Neutrophil (primary cell): ENCODE data around the gene CLDN20.

ENCODE experiments used
- H3K27ac ChIP-seq: fragments of 200-600 bp; sonication (generic); 2 replicates; pipeline ENCODE4 v1.5.1; 2016; ENCODE audit warnings: mild to moderate bottlenecking, moderate library complexity
- H3K27me3 ChIP-seq: fragments of 200-600 bp; sonication (generic); 2 replicates; pipeline ENCODE4 v1.6.0; 2016; ENCODE audit warnings: mild to moderate bottlenecking
- H3K36me3 ChIP-seq: fragments of 200-600 bp; sonication (generic); 2 replicates; pipeline ENCODE4 v1.5.1; 2017
- H3K4me1 ChIP-seq, 2 experiments: fragments of 200-600 bp in 1 of 2; sonication (generic) in 1 of 2; 1 replicate in 1 of 2; 2 replicates in 1 of 2; pipeline versions ENCODE4 v1.5.1 to v1.6.1; 2013 to 2016; ENCODE audit warnings: low read depth in 1 of 2, low read length in 1 of 2, mild to moderate bottlenecking in 1 of 2, moderate library complexity in 1 of 2; ENCODE audit not compliant: control insufficient read depth in 1 of 2, insufficient read depth in 1 of 2
- H3K4me3 ChIP-seq, 2 experiments: fragments of 200-600 bp in 1 of 2; sonication (generic) in 1 of 2; 1 replicate in 1 of 2; 2 replicates in 1 of 2; pipeline ENCODE4 v1.5.1; 2013 to 2016; ENCODE audit warnings: low read depth in 1 of 2, low read length in 1 of 2, mild to moderate bottlenecking in 1 of 2, moderate library complexity in 1 of 2
- H3K9me3 ChIP-seq: fragments of 200-600 bp; sonication (generic); 2 replicates; pipeline ENCODE4 v1.5.1; 2016
- TF ChIP-seq, protein P1 (sequence below): fragments of 200-600 bp; sonication (generic); IDR thresholded peaks from 2 replicates; pipeline ENCODE4 v1.5.1; 2016; ENCODE audit warnings: antibody characterized with exemption

CLDN20 gene

GRCh38 chr6:155274533-155274932 is 10.7 kb downstream of the CLDN20 start:
- H3K27me3 ChIP-seq, result no peaks in the 10 kb centered on the region
- TF ChIP-seq, protein P1, sequence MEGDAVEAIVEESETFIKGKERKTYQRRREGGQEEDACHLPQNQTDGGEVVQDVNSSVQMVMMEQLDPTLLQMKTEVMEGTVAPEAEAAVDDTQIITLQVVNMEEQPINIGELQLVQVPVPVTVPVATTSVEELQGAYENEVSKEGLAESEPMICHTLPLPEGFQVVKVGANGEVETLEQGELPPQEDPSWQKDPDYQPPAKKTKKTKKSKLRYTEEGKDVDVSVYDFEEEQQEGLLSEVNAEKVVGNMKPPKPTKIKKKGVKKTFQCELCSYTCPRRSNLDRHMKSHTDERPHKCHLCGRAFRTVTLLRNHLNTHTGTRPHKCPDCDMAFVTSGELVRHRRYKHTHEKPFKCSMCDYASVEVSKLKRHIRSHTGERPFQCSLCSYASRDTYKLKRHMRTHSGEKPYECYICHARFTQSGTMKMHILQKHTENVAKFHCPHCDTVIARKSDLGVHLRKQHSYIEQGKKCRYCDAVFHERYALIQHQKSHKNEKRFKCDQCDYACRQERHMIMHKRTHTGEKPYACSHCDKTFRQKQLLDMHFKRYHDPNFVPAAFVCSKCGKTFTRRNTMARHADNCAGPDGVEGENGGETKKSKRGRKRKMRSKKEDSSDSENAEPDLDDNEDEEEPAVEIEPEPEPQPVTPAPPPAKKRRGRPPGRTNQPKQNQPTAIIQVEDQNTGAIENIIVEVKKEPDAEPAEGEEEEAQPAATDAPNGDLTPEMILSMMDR, result no peak
- H3K36me3 ChIP-seq, result no peaks in the 10 kb centered on the region
- no peaks in the 10 kb centered on the region for H3K9me3 ChIP-seq
- no peak overlapping the region for H3K27ac ChIP-seq
- no peaks in the 10 kb centered on the region for H3K4me1 ChIP-seq
- no peak overlapping the region for H3K4me3 ChIP-seq

DNA sequence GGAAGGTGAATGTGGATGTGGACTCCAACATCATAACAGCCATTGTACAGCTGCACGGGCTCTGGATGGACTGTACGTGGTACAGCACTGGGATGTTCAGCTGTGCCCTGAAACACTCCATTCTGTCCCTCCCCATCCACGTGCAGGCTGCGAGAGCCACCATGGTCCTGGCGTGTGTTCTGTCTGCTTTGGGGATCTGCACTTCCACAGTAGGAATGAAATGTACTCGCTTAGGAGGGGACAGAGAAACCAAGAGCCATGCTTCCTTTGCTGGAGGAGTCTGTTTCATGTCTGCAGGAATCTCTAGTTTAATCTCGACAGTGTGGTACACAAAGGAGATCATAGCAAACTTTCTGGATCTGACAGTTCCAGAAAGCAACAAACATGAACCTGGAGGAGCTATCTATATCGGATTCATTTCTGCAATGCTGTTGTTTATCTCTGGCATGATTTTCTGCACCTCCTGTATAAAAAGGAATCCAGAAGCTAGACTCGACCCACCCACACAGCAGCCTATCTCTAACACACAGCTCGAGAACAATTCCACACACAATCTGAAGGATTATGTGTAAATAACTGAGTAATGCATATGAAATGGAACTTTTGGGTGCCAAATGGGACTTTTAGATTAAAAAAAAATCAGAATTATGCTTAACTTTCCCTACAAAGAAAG is 12.1 kb downstream of the CLDN20 start:
- Histone ChIP-seq H3K27ac (no peak overlapping the region), H3K4me1 (no peaks in the 10 kb centered on the region), H3K4me3 (no peak overlapping the region), H3K36me3 (no peaks in the 10 kb centered on the region), H3K9me3 (no peaks in the 10 kb centered on the region), H3K27me3 (no peaks in the 10 kb centered on the region)
- TF ChIP-seq, protein P1, result no peak

DNA sequence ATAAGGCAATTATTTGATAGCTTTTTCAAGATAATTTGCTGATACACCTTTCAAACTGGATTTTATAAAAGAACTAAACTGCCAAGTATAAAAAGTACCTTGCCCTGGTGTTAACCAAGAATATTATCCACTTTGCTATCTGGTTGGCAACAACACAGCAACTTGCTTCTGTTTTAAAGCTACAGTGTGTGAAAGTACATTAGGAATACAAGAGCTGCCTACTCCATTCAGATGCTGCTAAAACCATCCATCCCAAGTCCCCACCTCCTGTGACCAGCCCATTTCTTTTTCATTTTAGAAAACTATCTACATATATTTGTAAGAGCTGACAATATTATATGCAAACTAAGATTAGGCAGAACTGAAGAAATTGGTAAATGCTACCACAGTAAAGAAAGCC is 12.8 kb downstream of the CLDN20 start:
- H3K27me3 ChIP-seq, result no peaks in the 10 kb centered on the region
- no peaks in the 10 kb centered on the region for H3K4me1 ChIP-seq
- TF ChIP-seq, protein P1, result no peak
- no peak overlapping the region for H3K27ac ChIP-seq
- no peaks in the 10 kb centered on the region for H3K9me3 ChIP-seq
- H3K36me3 ChIP-seq, result no peaks in the 10 kb centered on the region
- no peak overlapping the region for H3K4me3 ChIP-seq

DNA sequence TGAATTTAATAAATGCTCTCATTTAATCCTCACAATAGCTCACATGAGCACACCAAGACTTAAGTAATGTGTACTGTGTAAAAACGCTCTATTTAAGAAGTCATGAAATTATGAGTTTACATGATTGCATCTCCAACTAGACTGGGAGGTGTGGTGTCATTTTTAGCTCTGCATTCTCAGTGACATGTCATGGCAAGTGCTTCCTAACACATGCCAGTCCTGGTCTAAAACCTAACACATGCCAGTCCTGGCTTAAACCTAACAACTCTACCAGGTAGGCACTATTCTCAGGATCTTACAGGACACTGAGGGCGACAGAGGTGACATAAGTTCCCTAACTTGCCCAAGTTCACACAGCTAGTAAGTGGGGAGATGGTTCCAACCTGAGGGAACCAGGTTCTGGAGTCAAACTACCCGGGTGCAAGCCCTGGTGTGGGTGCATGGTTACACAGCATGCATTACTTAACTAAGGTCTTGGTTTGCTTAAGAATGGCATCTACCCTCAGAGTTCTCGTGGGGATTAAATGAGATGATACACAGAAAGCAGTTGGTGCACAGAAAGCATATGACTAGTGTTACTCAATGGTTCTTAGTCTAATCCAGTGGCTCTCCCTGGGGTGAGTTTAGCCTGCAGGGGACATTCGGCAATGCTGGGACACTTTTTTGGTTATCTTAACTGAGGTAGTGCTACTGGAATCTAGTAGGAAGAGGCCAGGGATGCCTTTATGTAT is 14.7 kb downstream of the CLDN20 start:
- no peak overlapping the region for H3K4me3 ChIP-seq
- H3K4me1 ChIP-seq, result no peaks in the 10 kb centered on the region
- H3K27me3 ChIP-seq, result no peaks in the 10 kb centered on the region
- TF ChIP-seq, protein P1, result no peak
- H3K9me3 ChIP-seq, result no peaks in the 10 kb centered on the region
- no peak overlapping the region for H3K27ac ChIP-seq
- no peaks in the 10 kb centered on the region for H3K36me3 ChIP-seq

DNA sequence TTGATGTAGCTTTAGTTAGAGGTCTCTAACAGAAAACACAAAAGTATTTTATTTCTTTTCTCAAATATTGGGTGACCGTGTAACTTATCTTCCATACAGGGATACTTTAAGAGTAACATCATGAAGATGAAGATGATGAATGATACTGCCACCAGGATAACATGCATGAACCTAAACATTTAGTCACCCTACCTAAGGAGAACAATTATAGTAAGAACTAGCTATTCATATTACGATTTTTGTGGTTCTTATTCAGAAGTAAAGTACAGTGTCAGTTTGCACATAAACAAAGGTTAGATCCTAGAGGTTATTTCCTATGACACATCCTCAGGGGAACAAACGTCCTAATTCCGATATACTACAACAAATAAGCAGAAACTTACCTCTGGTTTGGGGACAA is 21.0 kb downstream of the CLDN20 start:
- Histone ChIP-seq H3K27me3 (no peaks in the 10 kb centered on the region), H3K4me1 (no peaks in the 10 kb centered on the region), H3K36me3 (peaks cover 10% of the 10 kb centered on the region), H3K4me3 (no peak overlapping the region), H3K27ac (no peak overlapping the region), H3K9me3 (no peaks in the 10 kb centered on the region)
- TF ChIP-seq, protein P1, result no peak
